Nephron progenitor cell (in vitro differentiated cells): Measurements from ENCODE around the gene AMOTL2.

Experiments used
- DNase-seq: peaks from one replicate; pipeline ENCODE4 v3.0.0; 2021
- H3K27ac Mint-ChIP-seq: 2 replicates; pipeline ENCODE4 v1.8.0; 2021; ENCODE audit warnings: mild to moderate bottlenecking, moderate library complexity, mixed read lengths
- H3K27me3 Mint-ChIP-seq: 2 replicates; pipeline ENCODE4 v1.8.0; 2021; ENCODE audit warnings: mild to moderate bottlenecking, low read depth, mixed read lengths; ENCODE audit not compliant: poor library complexity
- H3K36me3 Mint-ChIP-seq: 2 replicates; pipeline ENCODE4 v1.8.0; 2021; ENCODE audit warnings: low read depth, mixed read lengths
- H3K4me1 Mint-ChIP-seq: 2 replicates; pipeline ENCODE4 v1.8.0; 2021; ENCODE audit warnings: mixed read lengths
- H3K4me3 Mint-ChIP-seq: 2 replicates; pipeline ENCODE4 v1.8.0; 2021; ENCODE audit warnings: mild to moderate bottlenecking, moderate library complexity, mixed read lengths
- H3K9me3 Mint-ChIP-seq: 2 replicates; pipeline ENCODE4 v1.8.0; 2021; ENCODE audit warnings: mild to moderate bottlenecking, moderate library complexity, mixed read lengths
- TF ChIP-seq, protein P1 (sequence below): fragments of 200-600 bp; sonication (generic); IDR thresholded peaks from 2 replicates; pipeline ENCODE4 v1.5.0; 2021; ENCODE audit warnings: antibody characterized with exemption

AMOTL2 gene

GRCh38 chr3:134339331-134339730 lies 34.9 kb downstream of the AMOTL2 start:
- Mint-ChIP-seq H3K36me3 (no peaks in the 10 kb centered on the region), H3K4me3 (no peak overlapping the region), H3K4me1 (peaks cover 34% of the 10 kb centered on the region), H3K9me3 (no peaks in the 10 kb centered on the region), H3K27me3 (peaks cover 7% of the 10 kb centered on the region), H3K27ac (no peak overlapping the region)
- TF ChIP-seq, protein P1, sequence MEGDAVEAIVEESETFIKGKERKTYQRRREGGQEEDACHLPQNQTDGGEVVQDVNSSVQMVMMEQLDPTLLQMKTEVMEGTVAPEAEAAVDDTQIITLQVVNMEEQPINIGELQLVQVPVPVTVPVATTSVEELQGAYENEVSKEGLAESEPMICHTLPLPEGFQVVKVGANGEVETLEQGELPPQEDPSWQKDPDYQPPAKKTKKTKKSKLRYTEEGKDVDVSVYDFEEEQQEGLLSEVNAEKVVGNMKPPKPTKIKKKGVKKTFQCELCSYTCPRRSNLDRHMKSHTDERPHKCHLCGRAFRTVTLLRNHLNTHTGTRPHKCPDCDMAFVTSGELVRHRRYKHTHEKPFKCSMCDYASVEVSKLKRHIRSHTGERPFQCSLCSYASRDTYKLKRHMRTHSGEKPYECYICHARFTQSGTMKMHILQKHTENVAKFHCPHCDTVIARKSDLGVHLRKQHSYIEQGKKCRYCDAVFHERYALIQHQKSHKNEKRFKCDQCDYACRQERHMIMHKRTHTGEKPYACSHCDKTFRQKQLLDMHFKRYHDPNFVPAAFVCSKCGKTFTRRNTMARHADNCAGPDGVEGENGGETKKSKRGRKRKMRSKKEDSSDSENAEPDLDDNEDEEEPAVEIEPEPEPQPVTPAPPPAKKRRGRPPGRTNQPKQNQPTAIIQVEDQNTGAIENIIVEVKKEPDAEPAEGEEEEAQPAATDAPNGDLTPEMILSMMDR = no peak
- no peak for DNase-seq

GRCh38 chr3:134338516-134339261 lies 35.6 kb downstream of the AMOTL2 start:
- TF ChIP-seq, protein P1 = no peak
- no peak overlapping the region for H3K27ac Mint-ChIP-seq
- DNase-seq = no peak

GRCh38 chr3:134338201-134338512 lies 36.1 kb downstream of the AMOTL2 start:
- Mint-ChIP-seq H3K4me1 (peaks cover 43% of the 10 kb centered on the region), H3K27me3 (peaks cover 12% of the 10 kb centered on the region), H3K4me3 (no peak overlapping the region), H3K36me3 (no peaks in the 10 kb centered on the region), H3K9me3 (no peaks in the 10 kb centered on the region), H3K27ac (no peak overlapping the region)
- TF ChIP-seq, protein P1 = no peak
- no peak for DNase-seq

More at GRCh38 chr3:134338516-134339261, 35.6 kb downstream of the AMOTL2 start:
- peaks cover 11% of the 10 kb centered on the region for H3K27me3 Mint-ChIP-seq
- no peaks in the 10 kb centered on the region for H3K9me3 Mint-ChIP-seq
- H3K4me3 Mint-ChIP-seq = no peak overlapping the region
- no peaks in the 10 kb centered on the region for H3K36me3 Mint-ChIP-seq
- H3K4me1 Mint-ChIP-seq = peaks cover 38% of the 10 kb centered on the region

DNA sequence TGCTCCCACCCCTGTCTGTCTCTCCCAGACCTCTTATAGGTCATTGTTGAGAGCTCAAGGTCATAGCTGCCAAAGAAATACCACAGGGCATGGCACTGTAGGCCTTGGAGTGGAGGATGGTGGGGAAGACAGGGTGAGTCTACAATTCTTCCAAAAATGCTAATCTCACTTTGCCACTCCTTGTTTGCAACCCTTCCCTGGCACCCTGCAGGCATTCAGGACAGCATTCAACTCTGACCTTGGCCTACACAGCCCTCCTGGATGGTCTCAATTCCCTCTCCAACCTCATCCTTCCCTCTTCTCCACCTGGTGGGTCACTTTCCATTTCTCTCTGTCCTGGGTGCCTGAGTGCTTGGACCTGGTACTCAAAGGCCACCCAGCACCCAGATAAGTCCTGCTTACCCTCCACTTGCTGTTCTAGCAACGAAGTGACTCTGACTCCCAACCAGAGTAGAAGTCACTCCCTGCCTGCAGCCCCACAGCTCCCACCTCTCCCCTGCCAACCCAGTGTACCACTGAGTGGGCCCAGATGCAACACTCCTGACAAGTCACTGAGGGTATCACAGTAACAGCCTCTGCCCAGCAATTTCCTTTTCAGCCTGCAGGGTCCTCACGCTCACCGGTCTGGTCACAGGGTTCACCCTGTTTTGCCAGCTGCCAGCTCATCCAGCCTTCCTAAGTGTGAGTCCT lies 36.6 kb downstream of the AMOTL2 start:
- Mint-ChIP-seq H3K4me1 (peaks cover 48% of the 10 kb centered on the region), H3K27ac (no peak overlapping the region), H3K36me3 (no peaks in the 10 kb centered on the region), H3K27me3 (peaks cover 12% of the 10 kb centered on the region), H3K9me3 (no peaks in the 10 kb centered on the region), H3K4me3 (no peak overlapping the region)
- no peak for DNase-seq
- TF ChIP-seq, protein P1 = no peak

GRCh38 chr3:134337071-134337482 lies 37.2 kb downstream of the AMOTL2 start:
- TF ChIP-seq, protein P1 = no peak
- H3K4me1 Mint-ChIP-seq = peaks cover 54% of the 10 kb centered on the region
- H3K27me3 Mint-ChIP-seq = peaks cover 12% of the 10 kb centered on the region
- H3K27ac Mint-ChIP-seq = no peak overlapping the region
- no peaks in the 10 kb centered on the region for H3K9me3 Mint-ChIP-seq
- DNase-seq = no peak
- no peak overlapping the region for H3K4me3 Mint-ChIP-seq
- no peaks in the 10 kb centered on the region for H3K36me3 Mint-ChIP-seq
